Ovary (tissue), 3 donors: ENCODE results near the gene FOXP1.

Experiments
- EP300 ChIP-seq: sonication (generic); formaldehyde crosslinking; IDR thresholded peaks from one replicate; pipeline ENCODE4 v1.6.1; 2017; ENCODE audit warnings: antibody characterized with exemption
- TF ChIP-seq, protein P1 (sequence below), 3 donors: fragments of 450-650 bp in 2 of 3; fragments of 200-600 bp in 1 of 3; IDR thresholded peaks; one replicate each; pipeline versions ENCODE4 v1.5.1 to v1.8.0; 2016 to 2022; ENCODE audit warnings: antibody characterized with exemption in 3 of 3, mild to moderate bottlenecking in 1 of 3
- donor health status: DM: no; HTN: no; CAD: no.

DNA sequence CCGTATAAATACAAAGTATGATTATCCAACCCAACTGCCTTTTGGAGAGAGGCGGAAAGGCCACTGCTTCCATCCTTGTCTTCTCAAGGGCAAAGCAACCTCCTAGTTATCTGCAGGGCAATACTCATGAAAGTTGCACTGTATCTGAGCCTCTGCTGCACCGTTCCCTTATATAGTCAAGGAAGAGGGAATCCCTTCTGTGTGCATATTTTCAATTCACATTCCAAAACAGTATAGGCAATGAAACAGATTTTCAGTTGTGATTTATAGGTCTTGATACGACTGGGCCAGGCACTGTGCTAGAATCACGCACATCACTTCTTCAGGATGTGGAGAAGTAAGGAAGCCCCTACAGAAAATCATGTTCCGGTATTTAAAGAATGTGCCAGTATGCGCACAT, 455.7 kb downstream of the FOXP1 start:
- TF ChIP-seq, protein P1, sequence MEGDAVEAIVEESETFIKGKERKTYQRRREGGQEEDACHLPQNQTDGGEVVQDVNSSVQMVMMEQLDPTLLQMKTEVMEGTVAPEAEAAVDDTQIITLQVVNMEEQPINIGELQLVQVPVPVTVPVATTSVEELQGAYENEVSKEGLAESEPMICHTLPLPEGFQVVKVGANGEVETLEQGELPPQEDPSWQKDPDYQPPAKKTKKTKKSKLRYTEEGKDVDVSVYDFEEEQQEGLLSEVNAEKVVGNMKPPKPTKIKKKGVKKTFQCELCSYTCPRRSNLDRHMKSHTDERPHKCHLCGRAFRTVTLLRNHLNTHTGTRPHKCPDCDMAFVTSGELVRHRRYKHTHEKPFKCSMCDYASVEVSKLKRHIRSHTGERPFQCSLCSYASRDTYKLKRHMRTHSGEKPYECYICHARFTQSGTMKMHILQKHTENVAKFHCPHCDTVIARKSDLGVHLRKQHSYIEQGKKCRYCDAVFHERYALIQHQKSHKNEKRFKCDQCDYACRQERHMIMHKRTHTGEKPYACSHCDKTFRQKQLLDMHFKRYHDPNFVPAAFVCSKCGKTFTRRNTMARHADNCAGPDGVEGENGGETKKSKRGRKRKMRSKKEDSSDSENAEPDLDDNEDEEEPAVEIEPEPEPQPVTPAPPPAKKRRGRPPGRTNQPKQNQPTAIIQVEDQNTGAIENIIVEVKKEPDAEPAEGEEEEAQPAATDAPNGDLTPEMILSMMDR (IDR thresholded peaks at IDR 0.05) = no peak
- no peak for TF ChIP-seq EP300
